Tibial nerve (tissue), 4 donors: ENCODE results near the gene AKR1C2. TPM values are rescaled to one million over a fixed set of nuclear protein-coding genes. Genes with fewer than 3 reads are reported as not detected.

Source experiments
- DNase-seq, 2 donors: peaks; one replicate each; pipeline ENCODE4 v3.0.0-alpha.2; 2019; ENCODE audit warnings: low spot score in 2 of 2
- H3K27ac ChIP-seq, 4 donors: fragments of 200-600 bp; sonication (generic) in 3 of 4; one replicate each; pipeline ENCODE4 v1.5.1; 2017 to 2019; ENCODE audit warnings: mild to moderate bottlenecking in 1 of 4
- H3K27me3 ChIP-seq, 2 donors: fragments of 200-600 bp; sonication (generic) in 1 of 2; one replicate each; pipeline versions ENCODE4 v1.5.1 to v1.6.0; 2017 to 2019
- H3K36me3 ChIP-seq, 3 donors: fragments of 200-600 bp; sonication (generic); one replicate each; pipeline ENCODE4 v1.5.1; 2018 to 2019
- H3K4me1 ChIP-seq, 4 donors: fragments of 200-600 bp; sonication (generic) in 3 of 4; one replicate each; pipeline ENCODE4 v1.5.1; 2017 to 2019
- H3K4me3 ChIP-seq, 4 donors: fragments of 200-600 bp; sonication (generic) in 3 of 4; one replicate each; pipeline ENCODE4 v1.5.1; 2017 to 2019; ENCODE audit warnings: mild to moderate bottlenecking in 1 of 4, moderate library complexity in 1 of 4
- H3K9me3 ChIP-seq, 4 donors: fragments of 200-600 bp; sonication (generic) in 3 of 4; one replicate each; pipeline ENCODE4 v1.5.1; 2017 to 2019
- CTCF ChIP-seq, 5 experiments: fragments of 200-600 bp in 3 of 5; fragments of 450-650 bp in 2 of 5; sonication (generic) in 3 of 5; IDR thresholded peaks; one replicate each; pipeline ENCODE4 v1.5.1; 2016 to 2019; ENCODE audit warnings: antibody characterized with exemption in 5 of 5, mild to moderate bottlenecking in 3 of 5, moderate library complexity in 2 of 5
- EP300 ChIP-seq, 2 donors: sonication (generic); formaldehyde crosslinking; IDR thresholded peaks; one replicate each; pipeline ENCODE4 v1.6.1; 2017; ENCODE audit warnings: antibody characterized with exemption in 2 of 2, mild to moderate bottlenecking in 1 of 2
- POLR2A ChIP-seq, 2 donors: fragments of 450-650 bp; IDR thresholded peaks; one replicate each; pipeline ENCODE4 v1.6.1; 2017; ENCODE audit warnings: antibody characterized with exemption in 2 of 2, mild to moderate bottlenecking in 2 of 2, moderate library complexity in 2 of 2
- WGBS, 2 donors: methylation state at CpG; one replicate each; pipeline ENCODE4 v1.1.5; 2018; 5-methylcytosine and 5-hydroxymethylcytosine counted together
- total RNA-seq, 4 donors: library from RNA; depleted of rRNA; stranded (reverse); fragments of >200 nt; gene quantifications; one replicate each; pipeline ENCODE4 v1.1.0, GENCODE V29; 2016

AKR1C2 gene
- total RNA-seq, 4 donors from 2014 or later: 24.7 to 52.2 (median 39.6) TPM

- WGBS, 2 donors: 95 to 100% methylated on average over 1 of the region's 1 CpG
Measured at GRCh38 chr10:5043716-5044115, 40.1 kb upstream of the AKR1C2 start.

GRCh38 chr10:5042922-5043321, 39.3 kb upstream of the AKR1C2 start:
- no peak for DNase-seq
- no peaks in the 10 kb centered on the region for H3K9me3 ChIP-seq
- no peak overlapping the region for H3K27ac ChIP-seq
- H3K36me3 ChIP-seq: no peaks in the 10 kb centered on the region
- TF ChIP-seq POLR2A (IDR thresholded peaks at IDR 0.05): no peak
- no peak for TF ChIP-seq CTCF (IDR thresholded peaks at IDR 0.05)
- no peak for TF ChIP-seq EP300 (IDR thresholded peaks at IDR 0.05)
- no peak overlapping the region for H3K4me3 ChIP-seq
- no peaks in the 10 kb centered on the region for H3K27me3 ChIP-seq
- peaks cover 0 to 13% (median 0%) of the 10 kb centered on the region in 4 donors for H3K4me1 ChIP-seq
- WGBS, 2 donors: 62 to 70% methylated on average over 4 of the region's 4 CpGs

More at GRCh38 chr10:5043716-5044115, 40.1 kb upstream of the AKR1C2 start:
- Histone ChIP-seq H3K27ac (no peak overlapping the region), H3K4me1 (peaks cover 0 to 13% (median 0%) of the 10 kb centered on the region in 4 donors), H3K36me3 (no peaks in the 10 kb centered on the region), H3K27me3 (no peaks in the 10 kb centered on the region), H3K4me3 (no peak overlapping the region), H3K9me3 (no peaks in the 10 kb centered on the region)
- peak in 1 of 2 donors; percentile 15 for DNase-seq
- TF ChIP-seq POLR2A (IDR thresholded peaks at IDR 0.05): no peak
- TF ChIP-seq EP300 (IDR thresholded peaks at IDR 0.05): peak in 1 of 2 donors; percentile 26

GRCh38 chr10:5041471-5042023, 37.9 kb upstream of the AKR1C2 start:
- H3K27ac ChIP-seq: no peak overlapping the region
- H3K4me1 ChIP-seq: peaks cover 0 to 13% (median 0%) of the 10 kb centered on the region in 4 donors
- H3K27me3 ChIP-seq: no peaks in the 10 kb centered on the region
- H3K9me3 ChIP-seq: no peaks in the 10 kb centered on the region
- no peak for DNase-seq
- H3K4me3 ChIP-seq: peak overlapping the region in 1 of 4 donors; percentile 10
- H3K36me3 ChIP-seq: no peaks in the 10 kb centered on the region
- no peak for TF ChIP-seq EP300 (IDR thresholded peaks at IDR 0.05)
- WGBS, 2 donors: 62 to 78% methylated on average over 9 of the region's 9 CpGs

- Histone ChIP-seq H3K27ac (no peak overlapping the region), H3K4me3 (peak overlapping the region in 1 of 4 donors; percentile 10), H3K27me3 (no peaks in the 10 kb centered on the region), H3K9me3 (no peaks in the 10 kb centered on the region), H3K36me3 (no peaks in the 10 kb centered on the region), H3K4me1 (peaks cover 0 to 13% (median 0%) of the 10 kb centered on the region in 4 donors)
- no peak for TF ChIP-seq POLR2A (IDR thresholded peaks at IDR 0.05)
- TF ChIP-seq EP300 (IDR thresholded peaks at IDR 0.05): no peak
- no peak for TF ChIP-seq CTCF (IDR thresholded peaks at IDR 0.05)
- WGBS, 2 donors: 63 to 67% methylated on average over 8 of the region's 8 CpGs
- DNase-seq: no peak
Measured at GRCh38 chr10:5040781-5041470, 37.3 kb upstream of the AKR1C2 start.

- H3K36me3 ChIP-seq: no peaks in the 10 kb centered on the region
- no peaks in the 10 kb centered on the region for H3K27me3 ChIP-seq
- no peak overlapping the region for H3K4me3 ChIP-seq
- H3K4me1 ChIP-seq: peaks cover 0 to 13% (median 0%) of the 10 kb centered on the region in 4 donors
- TF ChIP-seq CTCF (IDR thresholded peaks at IDR 0.05) (no peak), EP300 (IDR thresholded peaks at IDR 0.05) (no peak), POLR2A (IDR thresholded peaks at IDR 0.05) (no peak)
- no peak overlapping the region for H3K27ac ChIP-seq
- whole genome bisulfite sequencing, 2 donors: 92 to 94% methylated on average over 10 of the region's 10 CpGs
- no peak for DNase-seq
- H3K9me3 ChIP-seq: peaks cover 0 to 6% (median 0%) of the 10 kb centered on the region in 4 donors
Measured at GRCh38 chr10:5040010-5040673, 36.5 kb upstream of the AKR1C2 start.

- no peak overlapping the region for H3K27ac ChIP-seq
- peaks cover 0 to 20% (median 3%) of the 10 kb centered on the region in 4 donors for H3K9me3 ChIP-seq
- peaks cover 0 to 9% (median 0%) of the 10 kb centered on the region in 4 donors for H3K4me1 ChIP-seq
- no peak for DNase-seq
- H3K4me3 ChIP-seq: no peak overlapping the region
- H3K36me3 ChIP-seq: no peaks in the 10 kb centered on the region
- TF ChIP-seq CTCF (IDR thresholded peaks at IDR 0.05) (no peak), EP300 (IDR thresholded peaks at IDR 0.05) (no peak), POLR2A (IDR thresholded peaks at IDR 0.05) (no peak)
- H3K27me3 ChIP-seq: no peaks in the 10 kb centered on the region
Measured at GRCh38 chr10:5038733-5039132, 35.1 kb upstream of the AKR1C2 start.
